ENCODE results near the gene SYNPR. TPM values are rescaled to one million over a fixed set of nuclear protein-coding genes. Genes with fewer than 3 reads are reported as not detected.

SYNPR gene
- total RNA-seq, 2 donors from 2014 or later: not detected

DNA sequence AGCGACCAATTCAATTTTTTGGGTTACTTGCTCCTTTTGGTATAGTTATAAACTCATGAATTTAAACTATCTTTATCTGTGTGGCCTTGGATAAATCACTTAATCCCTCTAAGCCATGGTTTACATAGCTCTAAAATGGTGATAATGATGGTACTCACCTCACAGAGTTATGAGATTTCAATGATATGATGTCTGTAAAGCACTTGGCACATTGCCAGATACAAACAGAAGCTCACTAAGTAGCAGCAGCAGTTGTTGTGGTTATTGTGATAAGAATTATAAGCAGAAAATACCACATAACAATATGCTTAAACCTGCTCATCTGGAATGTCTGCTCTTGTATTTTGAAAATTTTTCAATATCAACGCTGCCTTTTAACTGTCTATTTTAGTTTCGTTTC lies 189.3 kb downstream of the SYNPR start:
- no peaks in the 10 kb centered on the region for H3K36me3 ChIP-seq

DNA sequence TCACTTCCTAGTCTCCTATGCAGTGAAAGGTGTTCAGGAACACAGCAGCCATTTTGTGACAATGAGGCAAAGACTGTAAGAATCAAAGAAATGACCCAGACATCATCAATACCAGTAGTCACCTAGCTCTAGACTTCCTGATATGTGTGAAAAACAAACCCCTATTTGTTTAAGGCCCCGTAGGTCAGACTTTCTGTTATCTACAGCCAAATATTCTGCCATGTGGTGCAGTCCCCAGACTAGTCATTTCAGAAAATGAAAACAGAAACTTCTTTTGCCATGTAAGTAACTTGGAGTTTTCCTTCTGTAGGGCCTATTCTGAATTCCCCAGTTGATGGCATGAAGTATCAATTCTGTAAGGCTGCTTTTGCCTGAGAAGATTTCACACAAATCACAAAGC lies 192.6 kb downstream of the SYNPR start:
- Histone ChIP-seq H3K4me1 (ENCODE audit: control insufficient read depth in 1 of 2, low read depth in 2 of 2) (no peaks in the 10 kb centered on the region), H3K36me3 (no peaks in the 10 kb centered on the region), H3K4me3 (no peak overlapping the region), H3K9me3 (no peaks in the 10 kb centered on the region), H3K27me3 (replicated peaks; ENCODE audit: insufficient read depth) (no peaks in the 10 kb centered on the region), H3K27ac (no peak overlapping the region)
- ATAC-seq (ENCODE audit: insufficient number of reproducible peaks, low FRiP score, low read depth) (no peak), DNase-seq (ENCODE audit: low spot score) (no peak)
- TF ChIP-seq, protein P1, sequence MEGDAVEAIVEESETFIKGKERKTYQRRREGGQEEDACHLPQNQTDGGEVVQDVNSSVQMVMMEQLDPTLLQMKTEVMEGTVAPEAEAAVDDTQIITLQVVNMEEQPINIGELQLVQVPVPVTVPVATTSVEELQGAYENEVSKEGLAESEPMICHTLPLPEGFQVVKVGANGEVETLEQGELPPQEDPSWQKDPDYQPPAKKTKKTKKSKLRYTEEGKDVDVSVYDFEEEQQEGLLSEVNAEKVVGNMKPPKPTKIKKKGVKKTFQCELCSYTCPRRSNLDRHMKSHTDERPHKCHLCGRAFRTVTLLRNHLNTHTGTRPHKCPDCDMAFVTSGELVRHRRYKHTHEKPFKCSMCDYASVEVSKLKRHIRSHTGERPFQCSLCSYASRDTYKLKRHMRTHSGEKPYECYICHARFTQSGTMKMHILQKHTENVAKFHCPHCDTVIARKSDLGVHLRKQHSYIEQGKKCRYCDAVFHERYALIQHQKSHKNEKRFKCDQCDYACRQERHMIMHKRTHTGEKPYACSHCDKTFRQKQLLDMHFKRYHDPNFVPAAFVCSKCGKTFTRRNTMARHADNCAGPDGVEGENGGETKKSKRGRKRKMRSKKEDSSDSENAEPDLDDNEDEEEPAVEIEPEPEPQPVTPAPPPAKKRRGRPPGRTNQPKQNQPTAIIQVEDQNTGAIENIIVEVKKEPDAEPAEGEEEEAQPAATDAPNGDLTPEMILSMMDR (IDR thresholded peaks at IDR 0.05): no peak

More for the DNA sequence above, 189.3 kb downstream of the SYNPR start:
- TF ChIP-seq, protein P1 (IDR thresholded peaks at IDR 0.05): no peak
- Histone ChIP-seq H3K9me3 (no peaks in the 10 kb centered on the region), H3K27me3 (replicated peaks; ENCODE audit: insufficient read depth) (no peaks in the 10 kb centered on the region), H3K4me1 (ENCODE audit: control insufficient read depth in 1 of 2, low read depth in 2 of 2) (no peaks in the 10 kb centered on the region), H3K4me3 (no peak overlapping the region), H3K27ac (no peak overlapping the region)
- ATAC-seq (ENCODE audit: insufficient number of reproducible peaks, low FRiP score, low read depth) (no peak), DNase-seq (ENCODE audit: low spot score) (no peak)

DNA sequence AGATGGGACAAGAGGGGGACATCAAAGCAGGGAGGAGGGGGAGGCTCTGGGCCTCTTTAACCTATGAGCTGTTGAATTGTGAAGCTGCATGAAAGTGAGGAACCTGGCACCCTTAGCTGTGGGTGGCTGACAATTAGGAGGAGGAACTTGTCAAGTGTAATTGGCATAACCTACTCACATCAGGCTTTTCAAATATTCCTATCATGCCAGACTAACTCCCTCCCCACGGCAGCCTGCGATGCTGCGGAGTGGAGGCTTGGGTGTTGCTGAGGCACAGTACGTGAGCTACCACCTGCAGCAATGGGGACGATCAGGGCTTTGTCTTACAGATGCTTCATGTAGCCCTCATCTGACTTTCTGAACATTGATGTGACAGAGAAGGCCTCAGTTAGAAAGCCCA lies 193.7 kb downstream of the SYNPR start:
- ATAC-seq (ENCODE audit: insufficient number of reproducible peaks, low FRiP score, low read depth): no peak
- Histone ChIP-seq H3K4me3 (no peak overlapping the region), H3K9me3 (no peaks in the 10 kb centered on the region), H3K27me3 (replicated peaks; ENCODE audit: insufficient read depth) (no peaks in the 10 kb centered on the region), H3K4me1 (ENCODE audit: control insufficient read depth in 1 of 2, low read depth in 2 of 2) (no peaks in the 10 kb centered on the region), H3K36me3 (no peaks in the 10 kb centered on the region), H3K27ac (no peak overlapping the region)
- TF ChIP-seq, protein P1 (IDR thresholded peaks at IDR 0.05): no peak
- no peak for DNase-seq (ENCODE audit: low spot score)

DNA sequence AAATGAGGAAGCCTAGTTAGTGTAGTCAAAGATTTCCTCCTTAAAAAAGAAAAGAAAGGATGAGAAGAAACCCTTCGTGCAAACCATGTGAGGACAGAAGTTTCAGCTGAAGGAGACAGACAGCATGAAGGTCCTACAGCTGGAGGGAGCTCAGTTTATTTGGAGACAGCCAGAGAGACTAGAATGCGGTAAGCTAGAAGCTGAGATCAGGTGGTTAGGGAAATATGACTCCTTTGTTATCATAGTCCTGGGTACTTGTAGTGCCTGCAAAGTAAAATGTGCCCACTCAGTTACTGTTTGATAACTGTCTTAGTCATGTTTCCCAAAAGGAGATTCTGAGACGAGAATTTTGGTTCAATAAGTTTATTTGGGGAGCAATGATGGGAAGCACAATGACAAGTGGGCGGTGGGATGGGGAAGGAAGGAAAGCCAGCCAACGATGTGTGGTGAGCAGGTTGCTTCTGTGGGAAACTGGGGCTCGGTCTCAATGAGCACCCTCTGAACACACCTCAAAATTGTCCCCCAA lies 195.6 kb downstream of the SYNPR start:
- no peak overlapping the region for H3K4me3 ChIP-seq
- DNase-seq (ENCODE audit: low spot score): no peak
- no peak overlapping the region for H3K27ac ChIP-seq
- TF ChIP-seq, protein P1 (IDR thresholded peaks at IDR 0.05): no peak
- no peak for ATAC-seq (ENCODE audit: insufficient number of reproducible peaks, low FRiP score, low read depth)
- H3K4me1 ChIP-seq (ENCODE audit: control insufficient read depth in 1 of 2, low read depth in 2 of 2): no peaks in the 10 kb centered on the region
- no peaks in the 10 kb centered on the region for H3K27me3 ChIP-seq (replicated peaks; ENCODE audit: insufficient read depth)
- no peaks in the 10 kb centered on the region for H3K36me3 ChIP-seq
- H3K9me3 ChIP-seq: no peaks in the 10 kb centered on the region

DNA sequence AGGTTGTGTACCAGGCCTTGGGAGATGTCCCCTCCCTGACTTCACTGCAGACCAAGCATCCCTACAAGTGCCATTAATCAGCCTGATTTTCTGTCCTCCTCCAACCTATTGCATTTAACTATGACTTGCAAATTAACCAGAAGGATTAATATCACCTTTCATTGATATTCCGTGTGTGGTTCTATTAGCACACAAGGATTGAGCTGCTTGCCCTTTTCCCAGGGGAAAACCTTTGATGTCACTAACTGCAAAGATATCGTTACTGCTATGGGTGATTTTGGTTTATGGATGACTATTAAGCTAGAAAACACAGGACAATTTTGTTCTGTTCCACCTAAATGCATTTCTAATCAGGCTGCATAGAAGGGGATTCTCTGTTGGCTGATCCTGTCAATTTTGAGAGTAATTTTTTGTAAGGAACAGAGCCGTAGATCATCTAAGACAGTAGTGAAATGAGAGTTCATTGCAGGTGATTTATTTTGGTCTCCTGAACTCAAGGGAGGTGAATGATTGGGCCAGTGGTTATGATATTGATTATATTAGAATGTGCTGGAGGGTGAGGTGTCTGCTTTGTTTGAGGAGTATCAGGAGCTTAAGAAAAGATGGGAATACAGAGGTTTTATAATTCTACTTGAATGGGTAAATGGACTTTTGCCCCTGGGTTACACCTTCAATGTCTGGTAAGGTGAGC lies 196.9 kb downstream of the SYNPR start:
- no peak for ATAC-seq (ENCODE audit: insufficient number of reproducible peaks, low FRiP score, low read depth)
- TF ChIP-seq, protein P1 (IDR thresholded peaks at IDR 0.05): no peak

More for the DNA sequence above, 196.9 kb downstream of the SYNPR start:
- Histone ChIP-seq H3K36me3 (no peaks in the 10 kb centered on the region), H3K4me3 (no peak overlapping the region), H3K4me1 (ENCODE audit: control insufficient read depth in 1 of 2, low read depth in 2 of 2) (no peaks in the 10 kb centered on the region), H3K9me3 (no peaks in the 10 kb centered on the region), H3K27me3 (replicated peaks; ENCODE audit: insufficient read depth) (no peaks in the 10 kb centered on the region), H3K27ac (no peak overlapping the region)
- no peak for DNase-seq (ENCODE audit: low spot score)
